Bronchial epithelial cell (primary cell): ENCODE measurements around the gene PIP5KL1. TPM values are rescaled to one million over a fixed set of nuclear protein-coding genes. Genes with fewer than 3 reads are reported as not detected.
A peak's percentile ranks its signal among the peaks of the same experiment; 100 is the strongest.

Source experiments
- DNase-seq: peaks from one replicate; pipeline ENCODE4 v3.0.0-alpha.2; 2010; ENCODE audit warnings: low read depth
- FAIRE-seq: peaks from 2 replicates; lab custom pipeline; 2011; peaks lifted over from hg19 to GRCh38; lab: Jason Lieb, UNC
- H3K27me3 ChIP-seq: 2 replicates; pipeline ENCODE4 v1.5.1; 2011; ENCODE audit warnings: low read length; ENCODE audit not compliant: control insufficient read depth, insufficient read depth
- H3K36me3 ChIP-seq: 2 replicates; pipeline ENCODE4 v1.5.1; 2011; ENCODE audit warnings: low read length; ENCODE audit not compliant: control insufficient read depth, insufficient read depth
- H3K4me3 ChIP-seq: 2 replicates; pipeline ENCODE4 v1.5.1; 2011; ENCODE audit warnings: mild to moderate bottlenecking, low read depth, low read length, control low read depth
- total RNA-seq: library from RNA; depleted of rRNA; stranded (reverse); fragments of >200 nt; gene quantifications from 2 replicates; pipeline ENCODE4 v1.2.1, GENCODE V29; 2014
- TF ChIP-seq, protein P1 (sequence below): IDR thresholded peaks from 2 replicates; pipeline ENCODE4 v1.5.1; 2011; ENCODE audit warnings: mild to moderate bottlenecking, moderate library complexity, low read length, control low read depth, inconsistent platforms; ENCODE audit not compliant: insufficient read depth, severe bottlenecking

The PIP5KL1 gene
- total RNA-seq, 1 donor from 2014 or later: 2.1 TPM

DNA sequence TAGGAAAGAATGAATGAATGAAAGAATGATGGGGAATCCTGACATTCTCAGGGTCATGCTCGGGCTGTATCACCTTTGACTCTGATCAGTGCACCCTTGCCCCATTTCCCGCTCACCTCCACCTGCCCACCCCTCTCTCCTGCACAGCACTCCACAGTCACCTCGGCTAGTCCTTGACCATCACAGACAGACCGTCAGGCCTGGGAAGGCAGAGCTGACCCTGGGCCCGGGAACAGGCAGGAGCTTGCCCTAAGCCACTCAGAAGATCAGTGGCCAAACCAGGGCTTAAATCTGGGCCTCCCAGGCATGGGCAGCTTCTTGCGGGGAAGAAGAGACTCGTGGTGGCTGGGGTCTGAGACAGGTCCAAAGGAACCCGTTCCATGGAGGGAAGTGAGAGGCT is 34.8 kb downstream of the PIP5KL1 start:
- TF ChIP-seq, protein P1, sequence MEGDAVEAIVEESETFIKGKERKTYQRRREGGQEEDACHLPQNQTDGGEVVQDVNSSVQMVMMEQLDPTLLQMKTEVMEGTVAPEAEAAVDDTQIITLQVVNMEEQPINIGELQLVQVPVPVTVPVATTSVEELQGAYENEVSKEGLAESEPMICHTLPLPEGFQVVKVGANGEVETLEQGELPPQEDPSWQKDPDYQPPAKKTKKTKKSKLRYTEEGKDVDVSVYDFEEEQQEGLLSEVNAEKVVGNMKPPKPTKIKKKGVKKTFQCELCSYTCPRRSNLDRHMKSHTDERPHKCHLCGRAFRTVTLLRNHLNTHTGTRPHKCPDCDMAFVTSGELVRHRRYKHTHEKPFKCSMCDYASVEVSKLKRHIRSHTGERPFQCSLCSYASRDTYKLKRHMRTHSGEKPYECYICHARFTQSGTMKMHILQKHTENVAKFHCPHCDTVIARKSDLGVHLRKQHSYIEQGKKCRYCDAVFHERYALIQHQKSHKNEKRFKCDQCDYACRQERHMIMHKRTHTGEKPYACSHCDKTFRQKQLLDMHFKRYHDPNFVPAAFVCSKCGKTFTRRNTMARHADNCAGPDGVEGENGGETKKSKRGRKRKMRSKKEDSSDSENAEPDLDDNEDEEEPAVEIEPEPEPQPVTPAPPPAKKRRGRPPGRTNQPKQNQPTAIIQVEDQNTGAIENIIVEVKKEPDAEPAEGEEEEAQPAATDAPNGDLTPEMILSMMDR: no peak
- Histone ChIP-seq H3K4me3 (no peak overlapping the region), H3K27me3 (no peaks in the 10 kb centered on the region), H3K36me3 (peaks cover 30% of the 10 kb centered on the region)
- DNase-seq (no peak), FAIRE-seq (no peak)

DNA sequence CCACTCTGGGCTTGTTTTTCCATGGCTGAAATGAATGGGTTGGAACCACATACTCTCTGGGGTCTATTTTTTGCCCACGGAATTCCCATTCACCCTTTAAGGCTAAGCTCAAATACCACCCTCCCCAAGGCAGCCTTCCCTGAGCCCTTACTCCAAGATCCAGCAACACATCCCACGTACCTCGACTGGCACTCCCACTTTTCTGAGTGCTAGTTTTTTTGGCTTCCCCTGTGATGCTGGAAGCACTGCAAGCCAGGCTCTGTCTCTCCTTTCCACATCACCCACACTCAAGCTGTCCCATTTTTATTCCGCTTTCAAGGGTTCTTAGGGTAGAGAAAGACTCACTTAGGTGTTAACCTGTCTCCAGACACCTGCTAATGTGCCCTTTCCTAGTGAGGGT is 37.2 kb downstream of the PIP5KL1 start:
- TF ChIP-seq, protein P1: no peak
- H3K4me3 ChIP-seq: no peak overlapping the region
- H3K27me3 ChIP-seq: no peaks in the 10 kb centered on the region
- peaks cover 39% of the 10 kb centered on the region for H3K36me3 ChIP-seq
- no peak for DNase-seq
- no peak for FAIRE-seq

DNA sequence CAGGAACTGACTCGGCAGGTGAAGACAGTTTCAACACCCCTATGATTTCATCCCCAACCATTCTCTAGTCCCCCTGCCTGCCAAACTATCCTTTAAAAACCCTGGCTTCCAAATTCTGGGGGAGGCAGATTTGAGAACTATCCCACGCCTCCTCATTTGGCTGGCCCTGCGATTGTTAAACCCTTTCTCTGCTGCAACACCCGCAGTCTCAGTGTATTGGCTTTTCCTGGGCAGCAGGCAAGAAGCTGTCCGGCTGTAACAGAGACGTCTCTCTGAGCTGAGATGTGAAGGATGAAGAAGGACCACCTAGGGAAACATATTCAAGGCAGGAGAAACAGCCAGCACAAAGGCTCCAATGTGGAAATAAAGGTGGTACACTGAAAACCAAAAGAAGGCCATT is 37.7 kb downstream of the PIP5KL1 start:
- Histone ChIP-seq H3K4me3 (no peak overlapping the region), H3K27me3 (no peaks in the 10 kb centered on the region), H3K36me3 (peaks cover 41% of the 10 kb centered on the region)
- TF ChIP-seq, protein P1: no peak
- DNase-seq (no peak), FAIRE-seq (no peak)

- peaks cover 36% of the 10 kb centered on the region for H3K36me3 ChIP-seq
- no peak for DNase-seq
These were observed 40.5 kb downstream of the PIP5KL1 start for GRCh38 chr9:127890053-127890452.

GRCh38 chr9:127887792-127888191 is 42.8 kb downstream of the PIP5KL1 start:
- TF ChIP-seq, protein P1: peak; percentile 16
- no peak overlapping the region for H3K4me3 ChIP-seq
- peaks cover 21% of the 10 kb centered on the region for H3K36me3 ChIP-seq
- no peak for DNase-seq
- FAIRE-seq: peak; percentile 98
- no peaks in the 10 kb centered on the region for H3K27me3 ChIP-seq

More at GRCh38 chr9:127890053-127890452, 40.5 kb downstream of the PIP5KL1 start:
- H3K27me3 ChIP-seq: no peaks in the 10 kb centered on the region
- no peak overlapping the region for H3K4me3 ChIP-seq
- no peak for FAIRE-seq
- TF ChIP-seq, protein P1: no peak

GRCh38 chr9:127886401-127886972 is 44.1 kb downstream of the PIP5KL1 start:
- TF ChIP-seq, protein P1: no peak
- H3K4me3 ChIP-seq: no peak overlapping the region
- no peaks in the 10 kb centered on the region for H3K27me3 ChIP-seq
- FAIRE-seq (no peak), DNase-seq (no peak)
- peaks cover 19% of the 10 kb centered on the region for H3K36me3 ChIP-seq
